Hepatocyte (in vitro differentiated cells): Measurements from ENCODE around the gene AKAP6. TPM values are rescaled to one million over a fixed set of nuclear protein-coding genes. Genes with fewer than 3 reads are reported as not detected.

ENCODE experiments used
- DNase-seq: peaks from one replicate; pipeline ENCODE4 v3.0.0-alpha.2; 2016; ENCODE audit warnings: low spot score
- H2AFZ ChIP-seq: fragments of 200-600 bp; sonication (generic); 2 replicates; pipeline ENCODE4 v1.6.0; 2016; ENCODE audit warnings: antibody characterized with exemption, mild to moderate bottlenecking
- H3K27ac ChIP-seq: fragments of 200-600 bp; sonication (generic); 2 replicates; pipeline ENCODE4 v1.5.1; 2016; ENCODE audit warnings: mild to moderate bottlenecking
- H3K27me3 ChIP-seq: fragments of 200-600 bp; sonication (generic); 2 replicates; pipeline ENCODE4 v1.6.1; 2016
- H3K36me3 ChIP-seq: fragments of 200-600 bp; sonication (generic); replicated peaks from 2 replicates; pipeline ENCODE4 v1.5.1; 2016; ENCODE audit warnings: low read depth; ENCODE audit not compliant: insufficient read depth
- H3K4me1 ChIP-seq: fragments of 200-600 bp; sonication (generic); 2 replicates; pipeline ENCODE4 v1.5.1; 2016; ENCODE audit warnings: mild to moderate bottlenecking, moderate library complexity; ENCODE audit not compliant: insufficient read depth
- H3K4me2 ChIP-seq: fragments of 200-600 bp; sonication (generic); 2 replicates; pipeline ENCODE4 v1.6.0; 2016
- H3K4me3 ChIP-seq: fragments of 200-600 bp; sonication (generic); 2 replicates; pipeline ENCODE4 v1.5.1; 2016; ENCODE audit warnings: mild to moderate bottlenecking
- H3K79me2 ChIP-seq: fragments of 200-600 bp; sonication (generic); 2 replicates; pipeline ENCODE4 v1.6.0; 2017; ENCODE audit warnings: mild to moderate bottlenecking
- H3K9me2 ChIP-seq: fragments of 200-600 bp; sonication (generic); replicated peaks from 2 replicates; pipeline ENCODE4 v1.6.0; 2017; ENCODE audit warnings: mild to moderate bottlenecking; ENCODE audit not compliant: insufficient read depth
- H3K9me3 ChIP-seq: fragments of 200-600 bp; sonication (generic); 2 replicates; pipeline ENCODE4 v1.5.1; 2016; ENCODE audit warnings: low read depth, mild to moderate bottlenecking
- H4K20me1 ChIP-seq: fragments of 200-600 bp; sonication (generic); 2 replicates; pipeline ENCODE4 v1.6.0; 2016; ENCODE audit warnings: mild to moderate bottlenecking; ENCODE audit not compliant: insufficient read depth, poor library complexity, severe bottlenecking
- CTCF ChIP-seq: fragments of 200-600 bp; sonication (generic); IDR thresholded peaks from 2 replicates; pipeline ENCODE4 v1.5.1; 2016; ENCODE audit warnings: antibody characterized with exemption, mild to moderate bottlenecking; ENCODE audit not compliant: poor library complexity
- EZH2 ChIP-seq: fragments of 200-600 bp; sonication (generic); IDR thresholded peaks from 2 replicates; pipeline ENCODE4 v1.6.1; 2016; ENCODE audit warnings: antibody characterized with exemption, mild to moderate bottlenecking, borderline replicate concordance
- EZH2phosphoT487 ChIP-seq: fragments of 200-600 bp; sonication (generic); IDR thresholded peaks from one replicate; pipeline ENCODE4 v1.6.1; 2018; ENCODE audit warnings: antibody characterized with exemption, mild to moderate bottlenecking, low read depth, moderate library complexity; ENCODE audit not compliant: unreplicated experiment, severe bottlenecking
- WGBS: methylation state at CpG from one replicate; pipeline ENCODE4 v1.1.6; 2016; ENCODE audit warnings: low lambda C conversion rate; ENCODE audit errors: missing lambda C conversion rate; 5-methylcytosine and 5-hydroxymethylcytosine counted together
- polyA plus RNA-seq: library from polyadenylated mRNA; unstranded; fragments of >200 nt; fragmentation: Nextera tagmentation; extraction: Ambion mirVana; gene quantifications from 2 replicates; pipeline ENCODE4 v1.2.1, GENCODE V29; 2016
- total RNA-seq: library from RNA; depleted of rRNA; stranded (reverse); fragments of >200 nt; gene quantifications from 2 replicates; pipeline ENCODE4 v1.2.3, GENCODE V29; 2014

Gene AKAP6
- total and polyA plus RNA-seq, 2 experiments from 2014 or later = 1.1 to 2.1 TPM

GRCh38 chr14:32311294-32312009 is 17.6 kb upstream of the AKAP6 start:
- Histone ChIP-seq H3K36me3 (no peaks in the 10 kb centered on the region), H3K9me3 (no peaks in the 10 kb centered on the region), H3K27me3 (no peaks in the 10 kb centered on the region), H3K4me1 (peaks cover 10% of the 10 kb centered on the region), H3K9me2 (no peaks in the 10 kb centered on the region), H2AFZ (no peak overlapping the region), H4K20me1 (no peaks in the 10 kb centered on the region), H3K79me2 (no peaks in the 10 kb centered on the region), H3K4me2 (no peak overlapping the region), H3K4me3 (no peak overlapping the region), H3K27ac (no peak overlapping the region)
- no peak for TF ChIP-seq CTCF
- TF ChIP-seq EZH2 = no peak
- TF ChIP-seq EZH2phosphoT487 = no peak
- DNase-seq = no peak
- WGBS = 85% methylated on average over 3 of the region's 3 CpGs

GRCh38 chr14:32312010-32312331 is 17.1 kb upstream of the AKAP6 start:
- TF ChIP-seq EZH2phosphoT487 (no peak), EZH2 (no peak), CTCF (no peak)
- Histone ChIP-seq H3K36me3 (no peaks in the 10 kb centered on the region), H3K79me2 (no peaks in the 10 kb centered on the region), H3K9me3 (no peaks in the 10 kb centered on the region), H3K4me1 (peaks cover 10% of the 10 kb centered on the region), H3K27me3 (no peaks in the 10 kb centered on the region), H3K4me2 (no peak overlapping the region), H4K20me1 (no peaks in the 10 kb centered on the region), H3K27ac (no peak overlapping the region), H3K9me2 (no peaks in the 10 kb centered on the region), H3K4me3 (no peak overlapping the region), H2AFZ (no peak overlapping the region)
- no peak for DNase-seq
- 95% methylated on average over 4 of the region's 4 CpGs for WGBS

- no peak overlapping the region for H3K27ac ChIP-seq
- no peaks in the 10 kb centered on the region for H4K20me1 ChIP-seq
- H3K79me2 ChIP-seq = no peaks in the 10 kb centered on the region
- WGBS = 69% methylated on average over 5 of the region's 5 CpGs
- no peaks in the 10 kb centered on the region for H3K9me3 ChIP-seq
- no peak overlapping the region for H3K4me2 ChIP-seq
- no peak overlapping the region for H3K4me3 ChIP-seq
- TF ChIP-seq EZH2phosphoT487 (no peak), CTCF (no peak), EZH2 (no peak)
- no peaks in the 10 kb centered on the region for H3K36me3 ChIP-seq
- no peak overlapping the region for H2AFZ ChIP-seq
- H3K27me3 ChIP-seq = no peaks in the 10 kb centered on the region
- H3K4me1 ChIP-seq = no peaks in the 10 kb centered on the region
- no peak for DNase-seq
- H3K9me2 ChIP-seq = no peaks in the 10 kb centered on the region
These were observed 15.2 kb upstream of the AKAP6 start for GRCh38 chr14:32313844-32314376.
